ENCODE measurements around the gene CUL2. TPM values are rescaled to one million over a fixed set of nuclear protein-coding genes. Genes with fewer than 3 reads are reported as not detected.
A peak's percentile ranks its signal among the peaks of the same experiment; 100 is the strongest.

CUL2 gene
- total and polyA plus RNA-seq, 10 of the 15 experiments (the other 5 are each of a cell fraction or from before 2014, with no cell fraction given) = 11.9 to 56.5 (median 33.2) TPM

GRCh38 chr10:35136263-35136815 is 46.2 kb upstream of the CUL2 start (continued):
- TF ChIP-seq ETV6 (conservative IDR thresholded peaks at IDR 0.05 in 1 of 2, IDR thresholded peaks at IDR 0.05 in 1 of 2; ENCODE audit: borderline replicate concordance in 1 of 2, low read depth in 1 of 2) = peak in 1 of 2 experiments; percentile 41; a peak in 1 of 4 replicates
- TF ChIP-seq CHD2 (IDR thresholded peaks at IDR 0.05; ENCODE audit: borderline replicate concordance, low read depth, low read length) = peak; percentile 33; the same call in 1 of the 2 replicates
- TF ChIP-seq, protein P1, sequence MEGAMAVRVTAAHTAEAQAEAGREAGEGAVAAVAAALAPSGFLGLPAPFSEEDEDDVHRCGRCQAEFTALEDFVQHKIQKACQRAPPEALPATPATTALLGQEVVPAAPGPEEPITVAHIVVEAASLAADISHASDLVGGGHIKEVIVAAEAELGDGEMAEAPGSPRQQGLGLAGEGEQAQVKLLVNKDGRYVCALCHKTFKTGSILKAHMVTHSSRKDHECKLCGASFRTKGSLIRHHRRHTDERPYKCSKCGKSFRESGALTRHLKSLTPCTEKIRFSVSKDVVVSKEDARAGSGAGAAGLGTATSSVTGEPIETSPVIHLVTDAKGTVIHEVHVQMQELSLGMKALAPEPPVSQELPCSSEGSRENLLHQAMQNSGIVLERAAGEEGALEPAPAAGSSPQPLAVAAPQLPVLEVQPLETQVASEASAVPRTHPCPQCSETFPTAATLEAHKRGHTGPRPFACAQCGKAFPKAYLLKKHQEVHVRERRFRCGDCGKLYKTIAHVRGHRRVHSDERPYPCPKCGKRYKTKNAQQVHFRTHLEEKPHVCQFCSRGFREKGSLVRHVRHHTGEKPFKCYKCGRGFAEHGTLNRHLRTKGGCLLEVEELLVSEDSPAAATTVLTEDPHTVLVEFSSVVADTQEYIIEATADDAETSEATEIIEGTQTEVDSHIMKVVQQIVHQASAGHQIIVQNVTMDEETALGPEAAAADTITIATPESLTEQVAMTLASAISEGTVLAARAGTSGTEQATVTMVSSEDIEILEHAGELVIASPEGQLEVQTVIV (IDR thresholded peaks at IDR 0.05; ENCODE audit: borderline replicate concordance, partially characterized antibody) = no peak
- no peak for TF ChIP-seq ATF3 (IDR thresholded peaks at IDR 0.05; ENCODE audit: borderline replicate concordance, extremely low read depth, low read depth, low read length)
- peak; percentile 34; the same call in 1 of the 2 replicates for TF ChIP-seq RAD51 (IDR thresholded peaks at IDR 0.05)
- TF ChIP-seq JUND (IDR thresholded peaks at IDR 0.05; ENCODE audit: low read depth, low read length) = no peak
- TF ChIP-seq NR2F1 (conservative IDR thresholded peaks at IDR 0.05) = 0 out of 2 replicates have a peak, but pooled peaks have one; percentile 18
- TF ChIP-seq YY1 (IDR thresholded peaks at IDR 0.05; ENCODE audit: low read depth, low read length) = 0 out of 2 replicates have a peak, but pooled peaks have one; percentile 8
- TF ChIP-seq RBBP5 (conservative IDR thresholded peaks at IDR 0.05) = no peak
- no peak for TF ChIP-seq POLR2A (IDR thresholded peaks at IDR 0.05; ENCODE audit: low read depth, low read length)
- TF ChIP-seq, protein P2, sequence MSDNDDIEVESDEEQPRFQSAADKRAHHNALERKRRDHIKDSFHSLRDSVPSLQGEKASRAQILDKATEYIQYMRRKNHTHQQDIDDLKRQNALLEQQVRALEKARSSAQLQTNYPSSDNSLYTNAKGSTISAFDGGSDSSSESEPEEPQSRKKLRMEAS (IDR thresholded peaks at IDR 0.05; ENCODE audit: low read depth, low read length) = no peak
- TF ChIP-seq, protein P3, sequence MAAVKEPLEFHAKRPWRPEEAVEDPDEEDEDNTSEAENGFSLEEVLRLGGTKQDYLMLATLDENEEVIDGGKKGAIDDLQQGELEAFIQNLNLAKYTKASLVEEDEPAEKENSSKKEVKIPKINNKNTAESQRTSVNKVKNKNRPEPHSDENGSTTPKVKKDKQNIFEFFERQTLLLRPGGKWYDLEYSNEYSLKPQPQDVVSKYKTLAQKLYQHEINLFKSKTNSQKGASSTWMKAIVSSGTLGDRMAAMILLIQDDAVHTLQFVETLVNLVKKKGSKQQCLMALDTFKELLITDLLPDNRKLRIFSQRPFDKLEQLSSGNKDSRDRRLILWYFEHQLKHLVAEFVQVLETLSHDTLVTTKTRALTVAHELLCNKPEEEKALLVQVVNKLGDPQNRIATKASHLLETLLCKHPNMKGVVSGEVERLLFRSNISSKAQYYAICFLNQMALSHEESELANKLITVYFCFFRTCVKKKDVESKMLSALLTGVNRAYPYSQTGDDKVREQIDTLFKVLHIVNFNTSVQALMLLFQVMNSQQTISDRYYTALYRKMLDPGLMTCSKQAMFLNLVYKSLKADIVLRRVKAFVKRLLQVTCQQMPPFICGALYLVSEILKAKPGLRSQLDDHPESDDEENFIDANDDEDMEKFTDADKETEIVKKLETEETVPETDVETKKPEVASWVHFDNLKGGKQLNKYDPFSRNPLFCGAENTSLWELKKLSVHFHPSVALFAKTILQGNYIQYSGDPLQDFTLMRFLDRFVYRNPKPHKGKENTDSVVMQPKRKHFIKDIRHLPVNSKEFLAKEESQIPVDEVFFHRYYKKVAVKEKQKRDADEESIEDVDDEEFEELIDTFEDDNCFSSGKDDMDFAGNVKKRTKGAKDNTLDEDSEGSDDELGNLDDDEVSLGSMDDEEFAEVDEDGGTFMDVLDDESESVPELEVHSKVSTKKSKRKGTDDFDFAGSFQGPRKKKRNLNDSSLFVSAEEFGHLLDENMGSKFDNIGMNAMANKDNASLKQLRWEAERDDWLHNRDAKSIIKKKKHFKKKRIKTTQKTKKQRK (IDR thresholded peaks at IDR 0.05; ENCODE audit: low read depth, low read length) = no peak
- TF ChIP-seq EED (IDR thresholded peaks at IDR 0.05; ENCODE audit: low read depth) = no peak
- TF ChIP-seq YBX1 (IDR thresholded peaks at IDR 0.05) = no peak
- no peak for TF ChIP-seq MEF2A (IDR thresholded peaks at IDR 0.05; ENCODE audit: insufficient read depth, low read depth, low read length)
- TF ChIP-seq, protein P4, sequence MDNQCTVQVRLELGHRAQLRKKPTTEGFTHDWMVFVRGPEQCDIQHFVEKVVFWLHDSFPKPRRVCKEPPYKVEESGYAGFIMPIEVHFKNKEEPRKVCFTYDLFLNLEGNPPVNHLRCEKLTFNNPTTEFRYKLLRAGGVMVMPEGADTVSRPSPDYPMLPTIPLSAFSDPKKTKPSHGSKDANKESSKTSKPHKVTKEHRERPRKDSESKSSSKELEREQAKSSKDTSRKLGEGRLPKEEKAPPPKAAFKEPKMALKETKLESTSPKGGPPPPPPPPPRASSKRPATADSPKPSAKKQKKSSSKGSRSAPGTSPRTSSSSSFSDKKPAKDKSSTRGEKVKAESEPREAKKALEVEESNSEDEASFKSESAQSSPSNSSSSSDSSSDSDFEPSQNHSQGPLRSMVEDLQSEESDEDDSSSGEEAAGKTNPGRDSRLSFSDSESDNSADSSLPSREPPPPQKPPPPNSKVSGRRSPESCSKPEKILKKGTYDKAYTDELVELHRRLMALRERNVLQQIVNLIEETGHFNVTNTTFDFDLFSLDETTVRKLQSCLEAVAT (IDR thresholded peaks at IDR 0.05) = no peak; the same call in 1 of the 2 replicates
- TF ChIP-seq GABPA (IDR thresholded peaks at IDR 0.05; ENCODE audit: low read depth) = no peak
- TF ChIP-seq SUZ12 (IDR thresholded peaks at IDR 0.05; ENCODE audit: unreplicated experiment) = no peak
- no peak for TF ChIP-seq SKIL (IDR thresholded peaks at IDR 0.05; ENCODE audit: low read depth, poor library complexity, severe bottlenecking)

All from GM12878 (cell line).